DMS 273 treated with DMSO at 0.1 percent for 48 hours (cell line): Measurements from ENCODE around the gene HSPA4L.

Experiments
- DNase-seq: peaks from one replicate; lab custom pipeline; 2025; lab: John Stamatoyannopoulos, UW

HSPA4L gene

GRCh38 chr4:127782275-127783025 lies at the start of gene HSPA4L:
Gene HSPA4L, plus strand, starts transcription at chr4:127782322. Its CDS starts 229 bp downstream, at chr4:127782551.
- DNase-seq: peak; percentile 57

GRCh38 chr4:127732623-127733328 lies 49.3 kb upstream of the HSPA4L start:
- no peak for DNase-seq

- no peak for DNase-seq
These were observed 47.1 kb upstream of the HSPA4L start for GRCh38 chr4:127734976-127735375.

- no peak for DNase-seq
These were observed 44.8 kb upstream of the HSPA4L start for GRCh38 chr4:127737295-127737694.

GRCh38 chr4:127741247-127741646 lies 40.9 kb upstream of the HSPA4L start:
- no peak for DNase-seq

- DNase-seq: no peak
These were observed 34.2 kb upstream of the HSPA4L start for GRCh38 chr4:127747883-127748282.

- no peak for DNase-seq
These were observed 33.2 kb upstream of the HSPA4L start for GRCh38 chr4:127748957-127749356.

- DNase-seq: no peak
These were observed 25.2 kb upstream of the HSPA4L start for GRCh38 chr4:127756906-127757305.

- no peak for DNase-seq
These were observed 22.8 kb upstream of the HSPA4L start for GRCh38 chr4:127759228-127759820.

GRCh38 chr4:127759893-127760292 lies 22.2 kb upstream of the HSPA4L start:
- no peak for DNase-seq

GRCh38 chr4:127771535-127772275 lies 10.4 kb upstream of the HSPA4L start:
- no peak for DNase-seq

GRCh38 chr4:127772769-127773671 lies 9.1 kb upstream of the HSPA4L start:
- no peak for DNase-seq

GRCh38 chr4:127775843-127776242 lies 6.3 kb upstream of the HSPA4L start:
- no peak for DNase-seq

- no peak for DNase-seq
These were observed 5.5 kb upstream of the HSPA4L start for GRCh38 chr4:127776620-127777019.

- no peak for DNase-seq
These were observed 4.6 kb upstream of the HSPA4L start for GRCh38 chr4:127777487-127777886.

- no peak for DNase-seq
These were observed 4.0 kb upstream of the HSPA4L start for GRCh38 chr4:127778102-127778501.

- no peak for DNase-seq
These were observed 1.5 kb upstream of the HSPA4L start for GRCh38 chr4:127780598-127780997.

GRCh38 chr4:127781300-127782024 lies 660 bp upstream of the HSPA4L start:
- DNase-seq: no peak

GRCh38 chr4:127782025-127782274 lies 172 bp upstream of the HSPA4L start:
- DNase-seq: no peak

GRCh38 chr4:127783026-127783769 lies 1.1 kb downstream of the HSPA4L start:
- peak; percentile 33 for DNase-seq
